Measurements from ENCODE around the gene SF3B2. TPM values are rescaled to one million over a fixed set of nuclear protein-coding genes. Genes with fewer than 3 reads are reported as not detected.
A peak's percentile ranks its signal among the peaks of the same experiment; 100 is the strongest.

Gene SF3B2
- total and polyA plus RNA-seq, 9 of the 15 experiments (the other 6 are each of a cell fraction or from before 2014, with no cell fraction given), result 58.3 to 248 (median 157) TPM

DNA sequence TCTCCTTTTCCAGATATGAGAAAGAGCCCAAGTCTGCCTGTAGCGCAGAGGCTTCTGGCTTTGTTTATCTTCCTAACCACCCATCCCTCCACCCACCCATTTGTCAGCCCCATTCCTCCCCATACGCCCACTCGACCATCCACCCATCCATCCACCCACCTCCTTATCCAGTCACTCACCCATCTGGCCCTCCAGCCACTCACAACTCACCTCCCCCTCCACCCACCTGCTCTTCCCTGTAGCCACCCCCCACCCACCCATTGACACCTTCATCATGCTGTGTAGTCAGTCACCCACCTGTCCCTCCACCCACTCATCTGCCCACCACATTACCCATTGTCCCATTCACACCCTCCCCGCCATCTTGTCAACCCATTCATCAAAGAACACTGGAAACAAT lies 34.8 kb upstream of the SF3B2 start:
- peak overlapping the region; percentile 21; the same call in 1 of the 2 replicates for H3K4me2 ChIP-seq (ENCODE audit: insufficient read depth, low read length)
- ATAC-seq (no peak), FAIRE-seq (peak; percentile 78), DNase-seq (ENCODE audit: extremely low read depth in 1 of 4, low spot score in 3 of 4) (peak; percentile 36 to 63 (median 54))
- BruUV-seq (replicated peaks), result no TSS peak
- no peaks in the 10 kb centered on the region for H3K36me3 ChIP-seq (ENCODE audit: control insufficient read depth, insufficient read depth, low read length)
- no peak overlapping the region for H3K27ac ChIP-seq (ENCODE audit: extremely low read depth, low read depth, low read length)
- ChIA-PET POLR2A (interaction anchor here (0.6 to 1.5 kb wide), 3 partner anchors 10 to 127 kb away, joined by 3 to 8 read pairs (median 3); partner anchors contain the start of gene CCDC85B), CTCF (ENCODE audit: low intra/inter-chr PET ratio) (no interaction called here)
- peaks cover 5% of the 10 kb centered on the region for H3K9me1 ChIP-seq (ENCODE audit: control insufficient read depth, insufficient read depth, low read length)
- no peak overlapping the region for H3K9ac ChIP-seq (ENCODE audit: insufficient read depth in 1 of 2, low read depth in 2 of 2, low read length in 2 of 2)
- 0 out of 2 replicates have a peak overlapping the region, but pooled peaks have one; percentile 35 for H2AFZ ChIP-seq (ENCODE audit: low read depth, low read length)
- no peaks in the 10 kb centered on the region for H3K9me3 ChIP-seq (replicated peaks; ENCODE audit: control insufficient read depth, insufficient read depth, low read depth, low read length)
- no peaks in the 10 kb centered on the region for H3K27me3 ChIP-seq (ENCODE audit: control insufficient read depth in 2 of 2, insufficient read depth in 2 of 2, low read length in 2 of 2)
- no peak overlapping the region for H3K4me3 ChIP-seq
- in situ Hi-C loops (cut with MboI), result no loop called here
- no peaks in the 10 kb centered on the region for H4K20me1 ChIP-seq (replicated peaks; ENCODE audit: control insufficient read depth, insufficient read depth, low read length)
- no peaks in the 10 kb centered on the region for H3K79me2 ChIP-seq (ENCODE audit: control insufficient read depth, insufficient read depth, low read length)
- peaks cover 34 to 78% of the 10 kb centered on the region in 2 experiments for H3K4me1 ChIP-seq (replicated peaks in 1 of 2; ENCODE audit: control insufficient read depth in 2 of 2, insufficient read depth in 2 of 2, low read length in 2 of 2)
- intact Hi-C loops (cut with micrococcal nuclease), result no loop called here
- WGBS (ENCODE audit: insufficient coverage, low coverage, missing lambda C conversion rate), result 16% methylated on average over 3 of the region's 4 CpGs
- peak; percentile 51 for TF ChIP-seq CBFA2T3 (IDR thresholded peaks at IDR 0.05)
- TF ChIP-seq CBFA2T2 (conservative IDR thresholded peaks at IDR 0.05), result peak; percentile 38; the same call in 1 of the 2 replicates
- no peak for TF ChIP-seq RBM39 (optimal IDR thresholded peaks at IDR 0.05; ENCODE audit: low read depth, low read length)
- TF ChIP-seq, protein P1, sequence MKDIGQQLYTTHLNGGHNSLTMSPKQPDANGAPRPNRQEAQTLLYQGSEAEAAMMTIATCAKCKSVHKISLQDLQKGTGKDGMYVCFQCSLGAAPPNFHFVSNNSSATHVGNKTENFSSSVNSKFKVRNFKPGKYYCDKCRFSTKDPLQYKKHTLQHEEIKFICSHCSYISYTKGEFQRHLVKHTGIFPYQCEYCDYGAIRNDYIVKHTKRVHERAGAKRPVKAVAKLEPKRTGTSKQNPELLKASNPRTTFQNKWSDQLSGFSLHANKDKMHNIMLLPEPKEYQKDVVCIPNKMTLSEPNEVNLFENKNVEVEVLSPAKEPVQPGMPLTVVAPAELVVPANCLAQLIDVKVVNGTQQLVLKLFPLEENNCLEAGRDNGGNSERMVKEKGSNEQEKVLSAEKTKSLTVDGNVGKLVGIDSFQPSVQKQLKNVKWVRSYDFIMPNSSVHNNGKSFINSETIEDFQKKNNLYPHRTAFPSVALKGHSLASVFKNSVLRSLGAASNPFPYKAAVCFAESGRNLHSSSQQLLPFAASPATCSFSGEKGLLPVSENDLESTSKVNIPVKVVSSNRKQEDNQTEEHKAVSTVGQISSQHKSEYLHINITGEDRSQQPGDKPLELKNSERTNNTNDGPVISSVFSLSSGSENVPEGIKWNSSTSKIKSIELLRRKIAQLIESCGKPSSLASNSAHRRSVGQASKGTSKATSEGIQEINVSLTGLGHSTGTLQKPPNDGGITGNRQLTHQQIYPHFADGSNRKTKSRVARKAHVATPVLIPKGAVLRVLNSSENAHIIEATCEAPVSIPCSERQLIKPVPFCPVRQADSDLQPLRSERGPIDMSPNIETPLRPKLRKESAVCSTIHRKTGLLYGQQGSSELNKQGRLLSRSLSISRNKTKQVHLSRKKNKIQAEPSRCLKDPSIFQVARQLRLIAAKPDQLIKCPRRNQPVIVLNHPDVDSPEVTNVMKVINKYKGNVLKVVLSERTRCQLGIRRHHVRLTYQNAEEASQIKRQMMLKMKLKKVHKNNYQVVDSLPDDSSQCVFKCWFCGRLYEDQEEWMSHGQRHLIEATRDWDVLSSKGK (CRISPR knock-in tag; IDR thresholded peaks at IDR 0.05), result no peak
- TF ChIP-seq ARID1B (IDR thresholded peaks at IDR 0.05), result 0 out of 2 replicates have a peak, but pooled peaks have one; percentile 11
- TF ChIP-seq EGR1 (conservative IDR thresholded peaks at IDR 0.05), result peak; percentile 99
- TF ChIP-seq EHMT2 (IDR thresholded peaks at IDR 0.05), result 0 out of 2 replicates have a peak, but pooled peaks have one; percentile 60
- no peak for TF ChIP-seq FOXA1 (IDR thresholded peaks at IDR 0.05; ENCODE audit: borderline replicate concordance)
- TF ChIP-seq TEAD4 (IDR thresholded peaks at IDR 0.05; ENCODE audit: low read length), result peak; percentile 80; the same call in 1 of the 2 replicates
- no peak for TF ChIP-seq TEAD4 (CRISPR knock-in tag; IDR thresholded peaks at IDR 0.05; ENCODE audit: borderline replicate concordance)

Measured in K562 (cell line).